ENCODE measurements around the gene RAMP2. TPM values are rescaled to one million over a fixed set of nuclear protein-coding genes. Genes with fewer than 3 reads are reported as not detected.
A peak's percentile ranks its signal among the peaks of the same experiment; 100 is the strongest.

The RAMP2 gene
- total and polyA plus RNA-seq, 9 donors, result 4.4 to 98.5 (median 23.5) TPM

DNA sequence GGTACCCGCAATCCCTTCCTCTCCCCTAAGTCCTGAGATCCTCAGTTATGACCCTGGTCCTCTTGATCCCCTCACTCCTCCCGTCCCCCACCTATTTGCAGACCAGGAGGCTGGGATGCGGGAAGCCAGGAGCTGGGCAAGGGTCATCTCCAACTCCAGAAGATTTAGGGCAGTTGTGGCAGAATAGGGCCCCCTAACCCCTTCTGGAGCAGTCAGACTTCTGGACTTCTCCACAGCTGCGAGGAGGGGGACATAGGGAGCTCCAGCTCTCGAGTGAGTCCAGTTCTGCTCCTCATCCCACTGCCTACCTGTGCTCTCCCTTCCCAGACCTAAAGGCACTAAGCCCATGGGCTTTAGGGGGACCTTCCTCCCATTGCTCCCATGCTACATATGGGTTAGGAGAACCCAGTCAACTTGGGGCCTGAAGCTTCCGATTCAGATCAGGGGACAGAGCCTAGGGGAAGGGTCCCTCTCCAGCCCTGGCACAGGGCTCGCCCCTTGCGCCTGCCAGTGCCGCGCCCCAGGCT is 20.7 kb downstream of the RAMP2 start:
- peaks cover 4% of the 10 kb centered on the region for H3K4me1 ChIP-seq (ENCODE audit: insufficient read depth)
- no peaks in the 10 kb centered on the region for H3K27me3 ChIP-seq
- H3K9me3 ChIP-seq, result no peaks in the 10 kb centered on the region
- H3K36me3 ChIP-seq, result no peaks in the 10 kb centered on the region
- TF ChIP-seq EP300 (IDR thresholded peaks at IDR 0.05), result no peak
- TF ChIP-seq, protein P1, sequence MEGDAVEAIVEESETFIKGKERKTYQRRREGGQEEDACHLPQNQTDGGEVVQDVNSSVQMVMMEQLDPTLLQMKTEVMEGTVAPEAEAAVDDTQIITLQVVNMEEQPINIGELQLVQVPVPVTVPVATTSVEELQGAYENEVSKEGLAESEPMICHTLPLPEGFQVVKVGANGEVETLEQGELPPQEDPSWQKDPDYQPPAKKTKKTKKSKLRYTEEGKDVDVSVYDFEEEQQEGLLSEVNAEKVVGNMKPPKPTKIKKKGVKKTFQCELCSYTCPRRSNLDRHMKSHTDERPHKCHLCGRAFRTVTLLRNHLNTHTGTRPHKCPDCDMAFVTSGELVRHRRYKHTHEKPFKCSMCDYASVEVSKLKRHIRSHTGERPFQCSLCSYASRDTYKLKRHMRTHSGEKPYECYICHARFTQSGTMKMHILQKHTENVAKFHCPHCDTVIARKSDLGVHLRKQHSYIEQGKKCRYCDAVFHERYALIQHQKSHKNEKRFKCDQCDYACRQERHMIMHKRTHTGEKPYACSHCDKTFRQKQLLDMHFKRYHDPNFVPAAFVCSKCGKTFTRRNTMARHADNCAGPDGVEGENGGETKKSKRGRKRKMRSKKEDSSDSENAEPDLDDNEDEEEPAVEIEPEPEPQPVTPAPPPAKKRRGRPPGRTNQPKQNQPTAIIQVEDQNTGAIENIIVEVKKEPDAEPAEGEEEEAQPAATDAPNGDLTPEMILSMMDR (IDR thresholded peaks at IDR 0.05), result no peak
- no peak for TF ChIP-seq POLR2A (IDR thresholded peaks at IDR 0.05)
- peak in 1 of 5 donors; percentile 17 for DNase-seq
- no peak overlapping the region for H3K4me3 ChIP-seq
- no peak overlapping the region for H3K27ac ChIP-seq
- intact Hi-C loops (cut with DNase I), result no loop called here
- WGBS, 3 donors, result 29 to 58% (median 34%) methylated on average over 10 of the region's 10 CpGs

GRCh38 chr17:42782166-42783061 is 21.4 kb downstream of the RAMP2 start:
- 22 to 50% (median 34%) methylated on average over 27 to 29 of the region's 29 CpGs for WGBS, 3 donors
- Histone ChIP-seq H3K27me3 (no peaks in the 10 kb centered on the region), H3K4me1 (ENCODE audit: insufficient read depth) (peaks cover 4% of the 10 kb centered on the region), H3K36me3 (no peaks in the 10 kb centered on the region), H3K4me3 (no peak overlapping the region), H3K27ac (no peak overlapping the region), H3K9me3 (no peaks in the 10 kb centered on the region)
- TF ChIP-seq POLR2A (IDR thresholded peaks at IDR 0.05) (no peak), EP300 (IDR thresholded peaks at IDR 0.05) (no peak)
- TF ChIP-seq, protein P1 (IDR thresholded peaks at IDR 0.05), result no peak
- peak in 1 of 5 donors; percentile 43 for DNase-seq
- intact Hi-C loops (cut with DNase I), result no loop called here

DNA sequence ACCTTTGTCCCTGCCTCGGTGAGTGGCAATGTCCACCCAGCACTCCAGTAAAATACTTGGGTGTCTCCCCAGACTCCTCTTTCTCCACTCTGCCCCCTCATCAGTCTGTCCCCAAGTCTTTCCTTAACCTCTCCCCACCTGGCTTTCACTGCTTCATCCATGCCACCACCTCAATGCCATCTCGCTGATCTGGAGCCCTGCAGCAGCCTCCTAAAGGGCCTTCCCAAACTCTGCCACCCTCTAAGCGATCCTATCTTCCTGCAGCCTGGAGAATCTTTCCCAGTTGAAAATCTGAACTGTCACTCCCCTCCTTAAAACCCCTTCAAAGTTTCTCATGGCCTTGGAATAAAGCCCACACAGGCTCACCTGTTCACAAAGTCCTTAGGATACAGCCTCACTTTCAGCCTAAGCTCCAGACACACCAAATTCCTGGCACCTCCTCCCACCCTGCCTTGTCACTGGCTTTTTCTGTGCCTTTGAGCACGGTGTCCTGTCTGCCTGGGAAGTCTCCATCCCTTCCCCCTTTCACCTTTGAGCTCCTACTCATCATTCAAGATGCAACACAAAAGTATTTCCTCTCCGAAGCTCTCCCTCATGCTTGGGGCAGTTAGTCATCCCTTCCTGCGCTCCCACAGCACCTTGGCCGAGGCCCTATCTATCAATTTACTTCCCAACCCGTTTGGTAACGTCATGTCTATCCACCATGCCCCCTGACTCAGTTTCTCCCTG is 22.2 kb downstream of the RAMP2 start:
- no peak overlapping the region for H3K27ac ChIP-seq
- H3K4me1 ChIP-seq (ENCODE audit: insufficient read depth), result peaks cover 4% of the 10 kb centered on the region
- H3K36me3 ChIP-seq, result no peaks in the 10 kb centered on the region
- TF ChIP-seq EP300 (IDR thresholded peaks at IDR 0.05), result no peak
- TF ChIP-seq POLR2A (IDR thresholded peaks at IDR 0.05), result no peak
- WGBS, 3 donors, result 33 to 43% (median 33%) methylated on average over 9 of the region's 9 CpGs
- H3K27me3 ChIP-seq, result no peaks in the 10 kb centered on the region
- DNase-seq, result peak in 1 of 5 donors; percentile 15
- H3K9me3 ChIP-seq, result no peaks in the 10 kb centered on the region
- no peak overlapping the region for H3K4me3 ChIP-seq
- intact Hi-C loops (cut with DNase I), result no loop called here

DNA sequence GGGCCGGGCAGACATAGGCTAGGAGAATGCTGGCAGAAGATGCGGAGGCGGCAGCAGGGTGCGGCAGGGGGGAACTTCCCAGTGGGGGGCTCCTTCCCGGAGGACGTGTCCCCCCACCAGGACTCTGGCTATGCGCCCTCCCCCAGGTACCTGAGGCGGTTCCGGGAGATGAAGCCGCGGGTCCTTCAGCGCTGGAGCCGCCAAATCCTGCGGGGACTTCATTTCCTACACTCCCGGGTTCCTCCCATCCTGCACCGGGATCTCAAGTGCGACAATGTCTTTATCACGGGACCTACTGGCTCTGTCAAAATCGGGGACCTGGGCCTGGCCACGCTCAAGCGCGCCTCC is 22.7 kb downstream of the RAMP2 start:
- intact Hi-C loops (cut with DNase I), result no loop called here

More for the DNA sequence above, 22.7 kb downstream of the RAMP2 start:
- peak in 1 of 5 donors; percentile 35 for DNase-seq
- H3K27me3 ChIP-seq, result no peaks in the 10 kb centered on the region
- no peak overlapping the region for H3K4me3 ChIP-seq
- no peak for TF ChIP-seq EP300 (IDR thresholded peaks at IDR 0.05)
- TF ChIP-seq, protein P1 (IDR thresholded peaks at IDR 0.05), result no peak
- TF ChIP-seq POLR2A (IDR thresholded peaks at IDR 0.05), result no peak
- H3K4me1 ChIP-seq (ENCODE audit: insufficient read depth), result peaks cover 4% of the 10 kb centered on the region
- H3K27ac ChIP-seq, result no peak overlapping the region
- 27 to 50% (median 31%) methylated on average over 22 of the region's 22 CpGs for WGBS, 3 donors
- no peaks in the 10 kb centered on the region for H3K9me3 ChIP-seq
- no peaks in the 10 kb centered on the region for H3K36me3 ChIP-seq

Measured in ovary (tissue), 9 donors.